ENCODE measurements around the gene CES2.

Gene CES2, protein sequence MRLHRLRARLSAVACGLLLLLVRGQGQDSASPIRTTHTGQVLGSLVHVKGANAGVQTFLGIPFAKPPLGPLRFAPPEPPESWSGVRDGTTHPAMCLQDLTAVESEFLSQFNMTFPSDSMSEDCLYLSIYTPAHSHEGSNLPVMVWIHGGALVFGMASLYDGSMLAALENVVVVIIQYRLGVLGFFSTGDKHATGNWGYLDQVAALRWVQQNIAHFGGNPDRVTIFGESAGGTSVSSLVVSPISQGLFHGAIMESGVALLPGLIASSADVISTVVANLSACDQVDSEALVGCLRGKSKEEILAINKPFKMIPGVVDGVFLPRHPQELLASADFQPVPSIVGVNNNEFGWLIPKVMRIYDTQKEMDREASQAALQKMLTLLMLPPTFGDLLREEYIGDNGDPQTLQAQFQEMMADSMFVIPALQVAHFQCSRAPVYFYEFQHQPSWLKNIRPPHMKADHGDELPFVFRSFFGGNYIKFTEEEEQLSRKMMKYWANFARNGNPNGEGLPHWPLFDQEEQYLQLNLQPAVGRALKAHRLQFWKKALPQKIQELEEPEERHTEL

GRCh38 chr16:66935314-66936011 is at the start of gene CES2:
Gene CES2 (plus strand): TSS chr16:66935516. CDS start chr16:66935636, 120 bp downstream.
- peak within 1 kb of the TSS; percentile 98 to 99 for H3K4me3 ChIP-seq (replicated peaks in 1 of 2; ENCODE audit: low read depth in 2 of 2, low read length in 2 of 2)

DNA sequence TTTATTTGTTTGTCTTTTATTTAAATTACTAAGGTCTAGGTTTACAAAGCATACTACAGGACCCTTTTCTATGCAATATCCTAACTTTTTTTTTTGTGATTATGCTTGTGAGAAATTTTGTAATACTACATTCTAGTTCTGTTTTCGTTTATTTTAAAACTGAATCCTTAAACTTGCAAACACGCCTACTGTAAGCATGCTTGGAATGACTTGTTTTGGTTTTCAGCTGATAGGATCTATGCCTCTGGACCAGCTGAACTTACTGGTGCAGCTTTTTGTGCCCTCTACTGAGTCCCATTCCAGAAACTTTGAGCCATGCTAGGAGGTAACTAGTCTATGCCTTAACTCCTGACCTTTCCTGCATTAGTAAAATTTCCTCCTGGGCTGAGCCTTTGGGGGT is 49.0 kb upstream of the CES2 start:
- H3K4me3 ChIP-seq (replicated peaks in 1 of 2; ENCODE audit: low read depth in 2 of 2, low read length in 2 of 2): no peak overlapping the region
- no peak for TF ChIP-seq CTCF (IDR thresholded peaks at IDR 0.05; ENCODE audit: low read depth, low read length)
- DNase-seq (ENCODE audit: low read depth in 2 of 2): no peak

More at GRCh38 chr16:66935314-66936011, at the start of gene CES2:
- no peak for TF ChIP-seq CTCF (IDR thresholded peaks at IDR 0.05; ENCODE audit: low read depth, low read length)
- DNase-seq (ENCODE audit: low read depth in 2 of 2): peak; percentile 40 to 46

GRCh38 chr16:66886914-66887313 is 48.4 kb upstream of the CES2 start:
- no peak for DNase-seq (ENCODE audit: low read depth in 2 of 2)
- TF ChIP-seq CTCF (IDR thresholded peaks at IDR 0.05; ENCODE audit: low read depth, low read length): no peak

GRCh38 chr16:66888647-66889615 is 46.4 kb upstream of the CES2 start:
- no peak overlapping the region for H3K4me3 ChIP-seq (replicated peaks in 1 of 2; ENCODE audit: low read depth in 2 of 2, low read length in 2 of 2)
- no peak for TF ChIP-seq CTCF (IDR thresholded peaks at IDR 0.05; ENCODE audit: low read depth, low read length)
- no peak for DNase-seq (ENCODE audit: low read depth in 2 of 2)

More at GRCh38 chr16:66886914-66887313, 48.4 kb upstream of the CES2 start:
- no peak overlapping the region for H3K4me3 ChIP-seq (replicated peaks in 1 of 2; ENCODE audit: low read depth in 2 of 2, low read length in 2 of 2)

DNA sequence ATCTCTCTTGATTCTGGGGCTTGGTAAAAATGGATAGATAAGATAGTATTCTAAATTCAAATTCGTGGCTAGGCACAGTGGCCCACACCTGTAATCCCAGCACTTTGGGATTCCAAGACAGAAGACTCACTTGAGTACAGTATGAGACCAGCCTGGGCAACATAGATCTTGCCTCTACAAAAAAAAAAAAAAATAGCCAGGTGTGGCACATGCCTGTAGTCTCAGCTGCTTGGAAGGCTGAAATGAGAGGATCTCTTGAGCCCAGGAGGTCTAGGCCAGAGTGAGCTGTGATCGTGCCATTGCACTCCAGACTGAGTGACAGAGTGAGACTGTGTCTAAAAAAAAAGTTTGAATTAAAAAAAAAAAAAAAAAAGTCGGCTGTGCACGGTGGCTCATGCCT is 45.7 kb upstream of the CES2 start:
- no peak overlapping the region for H3K4me3 ChIP-seq (replicated peaks in 1 of 2; ENCODE audit: low read depth in 2 of 2, low read length in 2 of 2)
- DNase-seq (ENCODE audit: low read depth in 2 of 2): no peak
- TF ChIP-seq CTCF (IDR thresholded peaks at IDR 0.05; ENCODE audit: low read depth, low read length): no peak

DNA sequence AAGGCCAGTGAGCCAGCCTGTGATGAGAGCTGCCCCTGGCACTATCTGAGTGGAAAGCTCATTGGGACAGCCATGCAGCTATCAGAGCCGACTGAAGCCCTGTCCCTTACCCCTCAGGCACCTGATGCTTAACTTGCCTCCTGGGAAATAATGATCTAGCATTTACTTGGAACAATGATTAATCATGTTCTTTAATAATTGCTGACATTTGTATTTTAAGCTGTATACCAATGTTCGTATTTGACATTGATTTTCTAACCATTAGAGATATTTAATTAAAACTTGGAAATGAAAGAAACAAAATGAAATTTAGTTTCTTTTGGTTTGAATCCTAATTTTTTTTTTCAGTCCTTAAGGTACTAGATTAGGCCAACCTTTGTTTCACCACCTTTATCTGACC is 44.5 kb upstream of the CES2 start:
- no peak for DNase-seq (ENCODE audit: low read depth in 2 of 2)
- TF ChIP-seq CTCF (IDR thresholded peaks at IDR 0.05; ENCODE audit: low read depth, low read length): no peak
- no peak overlapping the region for H3K4me3 ChIP-seq (replicated peaks in 1 of 2; ENCODE audit: low read depth in 2 of 2, low read length in 2 of 2)

All from cardiac fibroblast (primary cell).